Measurements from ENCODE around the gene DNAAF5.
"Not testable (repeated sequence)": the region's sequence is repeated elsewhere in the genome, so short reads cannot be mapped to it uniquely, and the experiment has no call there.

DNAAF5 gene

GRCh38 chr7:730501-731439, 4.3 kb downstream of the DNAAF5 start:
- DNase-seq, result no peak

GRCh38 chr7:731440-732085, 5.1 kb downstream of the DNAAF5 start:
- no peak for DNase-seq

- no peak for DNase-seq
Observed at GRCh38 chr7:732094-732541, 5.6 kb downstream of the DNAAF5 start.

GRCh38 chr7:732556-732955, 6.1 kb downstream of the DNAAF5 start:
- DNase-seq, result no peak

- DNase-seq, result no peak
Observed at GRCh38 chr7:734214-734613, 7.7 kb downstream of the DNAAF5 start.

GRCh38 chr7:734808-735207, 8.3 kb downstream of the DNAAF5 start:
- no peak for DNase-seq

- DNase-seq, result no peak
Observed at GRCh38 chr7:738241-738640, 11.7 kb downstream of the DNAAF5 start.

GRCh38 chr7:738723-739454, 12.4 kb downstream of the DNAAF5 start:
- no peak for DNase-seq

- no peak for DNase-seq
Observed at GRCh38 chr7:739455-739982, 13.0 kb downstream of the DNAAF5 start.

GRCh38 chr7:739983-740942, 13.8 kb downstream of the DNAAF5 start:
- DNase-seq, result no peak

- no peak for DNase-seq
Observed at GRCh38 chr7:741191-741671, 14.7 kb downstream of the DNAAF5 start.

- no peak for DNase-seq
Observed at GRCh38 chr7:741850-742249, 15.4 kb downstream of the DNAAF5 start.

GRCh38 chr7:742791-743190, 16.3 kb downstream of the DNAAF5 start:
- no peak for DNase-seq

GRCh38 chr7:743341-744127, 17.0 kb downstream of the DNAAF5 start:
- not testable (repeated sequence) for DNase-seq

GRCh38 chr7:744128-744520, 17.6 kb downstream of the DNAAF5 start:
- DNase-seq, result not testable (repeated sequence)

GRCh38 chr7:744854-745430, 18.4 kb downstream of the DNAAF5 start:
- DNase-seq, result no peak

GRCh38 chr7:745431-746154, 19.1 kb downstream of the DNAAF5 start:
- no peak for DNase-seq

GRCh38 chr7:746155-747061, 19.9 kb downstream of the DNAAF5 start:
- no peak for DNase-seq

GRCh38 chr7:747186-747585, 20.7 kb downstream of the DNAAF5 start:
- DNase-seq, result no peak
